Nephron progenitor cell (in vitro differentiated cells): ENCODE measurements around the gene ACSL3.

Source experiments
- DNase-seq: peaks from one replicate; pipeline ENCODE4 v3.0.0; 2021
- H3K27ac Mint-ChIP-seq: 2 replicates; pipeline ENCODE4 v1.8.0; 2021; ENCODE audit warnings: mild to moderate bottlenecking, moderate library complexity, mixed read lengths
- H3K27me3 Mint-ChIP-seq: 2 replicates; pipeline ENCODE4 v1.8.0; 2021; ENCODE audit warnings: mild to moderate bottlenecking, low read depth, mixed read lengths; ENCODE audit not compliant: poor library complexity
- H3K36me3 Mint-ChIP-seq: 2 replicates; pipeline ENCODE4 v1.8.0; 2021; ENCODE audit warnings: low read depth, mixed read lengths
- H3K4me1 Mint-ChIP-seq: 2 replicates; pipeline ENCODE4 v1.8.0; 2021; ENCODE audit warnings: mixed read lengths
- H3K4me3 Mint-ChIP-seq: 2 replicates; pipeline ENCODE4 v1.8.0; 2021; ENCODE audit warnings: mild to moderate bottlenecking, moderate library complexity, mixed read lengths
- H3K9me3 Mint-ChIP-seq: 2 replicates; pipeline ENCODE4 v1.8.0; 2021; ENCODE audit warnings: mild to moderate bottlenecking, moderate library complexity, mixed read lengths
- TF ChIP-seq, protein P1 (sequence below): fragments of 200-600 bp; sonication (generic); IDR thresholded peaks from 2 replicates; pipeline ENCODE4 v1.5.0; 2021; ENCODE audit warnings: antibody characterized with exemption

The ACSL3 gene

DNA sequence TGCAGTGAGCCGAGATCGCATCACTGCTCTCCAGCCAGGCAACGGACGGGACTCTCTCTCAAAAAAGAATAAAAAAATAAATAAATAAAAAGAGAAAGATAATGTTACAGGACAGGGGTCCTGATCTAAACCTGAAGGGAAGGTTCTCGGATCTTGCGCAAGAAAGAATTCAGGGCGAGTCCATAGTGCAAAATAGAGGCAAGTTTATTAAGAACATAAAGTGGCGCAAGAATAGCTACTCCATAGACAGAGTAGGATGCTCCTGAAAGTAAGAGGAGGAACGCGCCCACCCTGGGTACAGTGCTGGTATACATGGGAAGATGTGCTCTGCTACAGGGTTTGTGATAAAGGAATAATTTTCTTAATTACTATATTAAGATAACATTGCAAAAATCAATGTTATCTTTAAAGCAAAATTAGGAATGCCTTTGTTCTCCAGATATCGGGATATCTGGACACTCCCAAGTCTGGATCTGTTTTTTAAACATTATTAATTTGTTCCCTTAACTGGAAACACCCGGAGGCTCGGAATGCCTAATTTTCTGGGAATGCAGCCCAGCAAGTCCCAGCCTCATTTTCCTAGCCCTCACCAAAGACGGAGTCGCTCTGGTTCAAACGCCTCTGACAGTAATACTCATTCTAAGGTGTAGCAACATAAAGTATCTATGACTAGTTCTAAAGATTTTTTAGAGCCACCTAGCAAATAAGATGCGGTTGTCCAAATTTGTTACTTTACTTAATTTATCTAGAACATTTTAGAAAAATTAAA, 38.8 kb downstream of the ACSL3 start:
- peaks cover 16% of the 10 kb centered on the region for H3K4me1 Mint-ChIP-seq
- no peak overlapping the region for H3K27ac Mint-ChIP-seq

DNA sequence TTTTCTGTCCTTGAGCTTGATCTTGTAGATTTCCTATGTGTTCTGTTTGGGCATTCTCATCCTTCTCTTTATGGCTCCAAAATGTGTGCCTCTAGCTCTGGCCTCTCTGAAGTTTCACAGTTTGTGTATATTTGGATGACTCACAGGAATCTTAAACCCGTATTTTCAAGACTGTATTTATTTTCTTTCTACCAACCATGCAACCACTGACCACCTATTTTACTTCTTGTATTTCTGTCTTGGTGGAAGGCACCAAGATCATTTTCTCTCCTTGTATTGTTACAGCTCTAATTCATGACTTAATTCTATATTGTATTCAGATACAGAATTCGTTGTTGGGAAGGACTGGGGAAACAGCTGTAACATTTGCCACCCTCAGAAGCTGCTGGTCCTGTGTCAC, 39.5 kb downstream of the ACSL3 start:
- peaks cover 31% of the 10 kb centered on the region for H3K36me3 Mint-ChIP-seq
- no peak for DNase-seq
- TF ChIP-seq, protein P1, sequence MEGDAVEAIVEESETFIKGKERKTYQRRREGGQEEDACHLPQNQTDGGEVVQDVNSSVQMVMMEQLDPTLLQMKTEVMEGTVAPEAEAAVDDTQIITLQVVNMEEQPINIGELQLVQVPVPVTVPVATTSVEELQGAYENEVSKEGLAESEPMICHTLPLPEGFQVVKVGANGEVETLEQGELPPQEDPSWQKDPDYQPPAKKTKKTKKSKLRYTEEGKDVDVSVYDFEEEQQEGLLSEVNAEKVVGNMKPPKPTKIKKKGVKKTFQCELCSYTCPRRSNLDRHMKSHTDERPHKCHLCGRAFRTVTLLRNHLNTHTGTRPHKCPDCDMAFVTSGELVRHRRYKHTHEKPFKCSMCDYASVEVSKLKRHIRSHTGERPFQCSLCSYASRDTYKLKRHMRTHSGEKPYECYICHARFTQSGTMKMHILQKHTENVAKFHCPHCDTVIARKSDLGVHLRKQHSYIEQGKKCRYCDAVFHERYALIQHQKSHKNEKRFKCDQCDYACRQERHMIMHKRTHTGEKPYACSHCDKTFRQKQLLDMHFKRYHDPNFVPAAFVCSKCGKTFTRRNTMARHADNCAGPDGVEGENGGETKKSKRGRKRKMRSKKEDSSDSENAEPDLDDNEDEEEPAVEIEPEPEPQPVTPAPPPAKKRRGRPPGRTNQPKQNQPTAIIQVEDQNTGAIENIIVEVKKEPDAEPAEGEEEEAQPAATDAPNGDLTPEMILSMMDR = no peak
- H3K9me3 Mint-ChIP-seq = no peaks in the 10 kb centered on the region
- peak overlapping the region; percentile 3 for H3K27ac Mint-ChIP-seq
- H3K4me1 Mint-ChIP-seq = peaks cover 11% of the 10 kb centered on the region
- no peak overlapping the region for H3K4me3 Mint-ChIP-seq
- no peaks in the 10 kb centered on the region for H3K27me3 Mint-ChIP-seq

More for the DNA sequence above, 38.8 kb downstream of the ACSL3 start:
- DNase-seq = no peak
- no peaks in the 10 kb centered on the region for H3K27me3 Mint-ChIP-seq
- H3K36me3 Mint-ChIP-seq = peaks cover 37% of the 10 kb centered on the region
- no peaks in the 10 kb centered on the region for H3K9me3 Mint-ChIP-seq
- H3K4me3 Mint-ChIP-seq = no peak overlapping the region
- TF ChIP-seq, protein P1 = no peak

- Mint-ChIP-seq H3K27ac (no peak overlapping the region), H3K36me3 (peaks cover 50% of the 10 kb centered on the region), H3K9me3 (no peaks in the 10 kb centered on the region), H3K4me1 (peaks cover 27% of the 10 kb centered on the region), H3K27me3 (no peaks in the 10 kb centered on the region), H3K4me3 (no peak overlapping the region)
- TF ChIP-seq, protein P1 = no peak
- no peak for DNase-seq
Observed at GRCh38 chr2:222902660-222903059, 41.8 kb downstream of the ACSL3 start.

DNA sequence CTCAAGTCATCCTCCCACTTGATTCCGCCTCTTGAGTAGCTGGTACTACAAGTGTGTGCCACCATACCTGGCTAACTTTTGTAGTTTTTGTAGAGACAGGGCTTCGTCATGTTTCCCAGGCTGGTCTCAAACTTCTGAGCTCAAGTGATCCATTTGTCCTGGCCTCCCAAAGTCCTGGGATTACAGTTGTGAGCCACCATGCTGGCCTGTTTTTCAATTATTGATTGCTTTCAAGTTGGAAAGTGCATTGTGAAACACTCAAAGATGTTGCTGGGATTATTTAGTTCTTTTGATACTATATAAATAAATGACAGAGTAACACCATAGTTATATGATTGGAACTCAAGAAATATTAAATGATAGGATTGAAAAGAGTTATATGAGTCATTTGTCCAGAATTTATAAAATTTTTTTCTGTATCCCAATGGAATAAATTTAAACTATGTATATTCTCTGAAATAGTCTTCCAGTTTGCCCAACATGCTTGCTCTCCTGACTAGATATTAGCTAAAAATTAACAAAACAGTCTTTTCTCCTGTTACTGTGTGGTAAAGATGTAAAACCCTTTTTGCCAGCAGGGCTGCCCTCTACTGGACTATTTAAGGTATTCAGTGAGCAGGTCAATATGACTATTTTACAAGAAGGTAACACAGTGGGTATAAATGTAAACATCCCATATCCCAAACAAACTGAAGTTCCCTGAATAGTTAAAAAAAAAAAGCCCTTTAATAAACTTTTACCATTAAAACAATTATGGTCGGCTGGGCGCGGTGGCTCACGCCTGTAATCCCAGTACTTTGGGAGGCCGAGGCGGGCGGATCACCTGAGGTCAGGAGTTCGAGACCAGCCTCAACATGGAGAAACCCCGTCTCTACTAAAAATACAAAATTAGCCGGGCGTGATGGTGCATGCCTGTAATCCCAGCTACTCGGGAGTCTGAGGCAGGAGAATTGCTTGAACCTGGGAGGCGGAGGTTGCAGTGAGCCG, 42.7 kb downstream of the ACSL3 start:
- Mint-ChIP-seq H3K36me3 (peaks cover 49% of the 10 kb centered on the region), H3K27me3 (no peaks in the 10 kb centered on the region), H3K9me3 (no peaks in the 10 kb centered on the region), H3K4me3 (no peak overlapping the region), H3K27ac (no peak overlapping the region), H3K4me1 (peaks cover 32% of the 10 kb centered on the region)
- DNase-seq = peak; percentile 23
- TF ChIP-seq, protein P1 = peak; percentile 67

DNA sequence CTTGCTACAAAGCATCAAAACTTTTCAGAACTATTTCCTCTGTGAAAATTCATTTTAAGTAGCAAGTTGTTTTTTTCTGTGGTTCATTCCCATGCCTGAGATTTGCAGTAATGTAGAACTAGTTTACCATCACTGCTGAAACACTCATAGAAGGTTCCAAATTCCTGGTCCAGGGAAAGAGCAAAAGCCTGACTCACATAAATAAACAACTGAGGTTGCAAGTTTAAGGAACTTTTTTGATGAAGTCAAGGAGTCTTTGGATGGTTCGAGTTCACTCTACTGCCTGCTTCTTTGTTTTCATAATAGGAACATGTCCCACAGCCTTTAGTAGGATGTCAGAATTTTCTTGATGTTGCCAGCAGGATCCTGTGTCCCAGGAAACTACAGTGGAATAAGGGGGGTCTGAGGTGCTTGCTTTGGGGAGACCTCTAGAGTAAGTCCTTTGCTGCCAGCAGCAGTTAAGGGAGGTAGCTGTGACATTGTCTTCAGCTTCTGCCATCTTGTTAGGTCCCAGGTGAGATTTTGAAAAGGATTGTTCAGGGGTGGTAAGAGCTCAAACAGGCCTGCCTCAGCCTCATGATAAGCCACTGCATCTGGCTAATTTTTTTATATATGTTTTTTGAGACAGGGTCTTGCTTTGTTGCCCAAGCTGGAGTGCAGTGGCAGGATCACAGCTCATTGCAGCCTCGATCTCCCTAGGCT, 43.9 kb downstream of the ACSL3 start:
- H3K27me3 Mint-ChIP-seq = no peaks in the 10 kb centered on the region
- TF ChIP-seq, protein P1 = no peak
- no peak overlapping the region for H3K27ac Mint-ChIP-seq
- peaks cover 32% of the 10 kb centered on the region for H3K4me1 Mint-ChIP-seq
- DNase-seq = no peak
- no peak overlapping the region for H3K4me3 Mint-ChIP-seq
- H3K9me3 Mint-ChIP-seq = no peaks in the 10 kb centered on the region
- peaks cover 51% of the 10 kb centered on the region for H3K36me3 Mint-ChIP-seq
